ENCODE data around the gene ATXN7L3. TPM values are rescaled to one million over a fixed set of nuclear protein-coding genes. Genes with fewer than 3 reads are reported as not detected.
"Not testable (repeated sequence)": the region's sequence is repeated elsewhere in the genome, so short reads cannot be mapped to it uniquely, and the experiment has no call there.

ATXN7L3 gene, protein sequence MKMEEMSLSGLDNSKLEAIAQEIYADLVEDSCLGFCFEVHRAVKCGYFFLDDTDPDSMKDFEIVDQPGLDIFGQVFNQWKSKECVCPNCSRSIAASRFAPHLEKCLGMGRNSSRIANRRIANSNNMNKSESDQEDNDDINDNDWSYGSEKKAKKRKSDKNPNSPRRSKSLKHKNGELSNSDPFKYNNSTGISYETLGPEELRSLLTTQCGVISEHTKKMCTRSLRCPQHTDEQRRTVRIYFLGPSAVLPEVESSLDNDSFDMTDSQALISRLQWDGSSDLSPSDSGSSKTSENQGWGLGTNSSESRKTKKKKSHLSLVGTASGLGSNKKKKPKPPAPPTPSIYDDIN
- 10 to 100 TPM; 32.9 to 44.3 TPM for polyA plus RNA-seq

DNA sequence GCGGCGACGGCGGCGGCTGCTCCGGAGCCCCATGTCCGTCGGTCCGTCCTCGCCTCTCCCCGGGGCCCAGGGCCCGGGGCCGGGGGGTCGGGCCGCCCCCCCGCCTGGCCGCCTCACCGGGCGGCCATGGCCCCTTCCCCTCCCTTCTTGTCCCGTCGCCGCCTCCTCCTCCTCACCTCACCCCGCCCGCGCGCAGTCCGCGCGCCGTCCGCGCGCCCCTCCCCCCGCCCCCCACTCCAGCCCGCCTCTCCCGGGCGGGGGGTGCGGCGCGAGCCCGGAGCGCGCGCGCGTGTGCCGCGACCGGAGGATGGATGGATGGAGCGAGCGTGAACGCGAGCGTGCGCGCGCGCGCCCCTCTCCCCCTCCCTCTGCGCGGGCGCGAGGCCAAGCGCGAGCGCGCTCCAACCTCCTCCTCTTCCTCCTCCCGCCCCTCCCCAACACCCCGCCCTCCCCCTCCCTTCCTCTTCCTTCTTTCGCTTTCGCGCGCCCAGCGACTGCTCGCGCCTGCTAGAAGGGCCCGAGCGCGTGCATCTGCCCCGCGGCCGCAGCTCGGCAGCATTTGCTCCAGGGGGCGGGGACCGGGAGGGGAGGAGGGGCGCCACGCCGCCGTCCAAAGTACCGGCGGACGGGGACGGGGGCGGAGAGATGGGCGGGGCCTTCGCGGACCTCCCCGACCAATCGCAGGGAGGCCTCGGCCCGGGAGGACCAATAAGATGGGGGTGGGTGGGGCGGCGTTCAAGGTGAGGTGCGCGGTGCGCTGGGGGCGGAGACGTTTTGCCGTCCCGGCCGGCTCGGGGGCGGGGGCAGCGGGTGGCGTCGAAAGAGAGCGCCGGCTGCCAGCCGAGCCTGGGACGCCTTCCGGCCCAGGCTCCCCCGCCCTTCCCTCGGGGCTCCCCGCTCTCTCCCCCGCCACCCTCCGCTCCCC is at the start of gene ATXN7L3:
Gene ATXN7L3, minus strand, starts transcription at position 332 of the 925 bp plus-strand sequence. CDS start 1,814 bp downstream, outside the sequence.
- peaks cover 9 to 11% of the 10 kb centered on the region in 2 donors for H3K36me3 ChIP-seq (ENCODE audit: control insufficient read depth in 2 of 2, insufficient read depth in 2 of 2, low read length in 1 of 2)
- no peaks in the 10 kb centered on the region for H3K9me3 ChIP-seq (ENCODE audit: control insufficient read depth in 2 of 2, insufficient read depth in 1 of 2, low read depth in 1 of 2, low read length in 1 of 2)
- 0 to 2% methylated on average over 42 to 126 of the region's 126 CpGs for WGBS, 2 donors
- peak within 1 kb of the TSS; percentile 76 to 87 for H3K4me3 ChIP-seq (ENCODE audit: low read depth in 1 of 2, low read length in 2 of 2)
- H3K4me1 ChIP-seq (ENCODE audit: control insufficient read depth in 2 of 2, insufficient read depth in 2 of 2, low read length in 1 of 2) = peaks cover 3 to 19% of the 10 kb centered on the region in 2 donors
- H3K27ac ChIP-seq (ENCODE audit: low read depth in 2 of 2, low read length in 1 of 2) = peak within 1 kb of the TSS; percentile 98 to 99
- H3K27me3 ChIP-seq (ENCODE audit: control insufficient read depth in 1 of 2, insufficient read depth in 2 of 2, low read length in 2 of 2) = no peaks in the 10 kb centered on the region

DNA sequence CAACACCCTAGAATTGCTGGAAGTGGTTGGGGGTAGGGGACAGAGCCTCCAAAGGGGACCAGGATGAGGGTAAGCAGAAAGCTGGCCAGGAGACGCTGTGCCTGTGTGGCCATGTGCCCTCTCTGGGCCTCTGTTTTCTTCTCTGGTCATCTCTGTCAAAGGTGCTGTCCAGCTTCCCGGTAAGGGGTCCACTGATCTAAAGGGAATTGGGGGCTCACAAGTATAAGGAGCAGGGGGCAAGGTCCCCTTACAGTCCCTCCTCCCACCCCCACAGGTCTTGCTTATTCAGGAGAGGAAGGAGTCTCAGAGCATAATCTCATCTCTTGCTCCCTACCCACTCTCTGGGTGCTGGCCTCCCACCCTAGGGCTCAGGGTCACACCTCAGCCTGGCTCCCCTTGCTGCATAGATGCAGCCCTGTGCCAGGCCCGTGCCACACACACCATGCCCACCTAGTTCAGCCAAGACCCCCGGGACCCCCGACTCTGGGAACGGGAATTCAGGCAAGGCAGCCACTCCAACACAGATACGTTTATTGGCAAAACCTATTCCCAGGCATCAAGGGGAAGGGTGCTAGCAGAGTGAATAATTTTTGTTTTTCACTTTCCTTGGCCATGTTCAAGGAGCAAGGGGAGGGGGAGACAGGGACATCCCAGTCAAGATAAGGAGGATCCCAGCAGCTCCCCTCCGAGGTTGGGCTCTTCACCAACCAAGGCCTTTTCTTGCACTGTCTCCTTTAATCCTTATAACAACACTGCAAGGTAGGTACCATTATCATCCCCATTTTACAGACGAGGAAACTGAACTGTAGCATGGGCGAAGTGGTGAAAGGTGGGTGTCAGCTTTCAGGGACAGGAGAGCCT is 48.4 kb upstream of the ATXN7L3 start:
- H3K9me3 ChIP-seq (ENCODE audit: control insufficient read depth in 2 of 2, insufficient read depth in 1 of 2, low read depth in 1 of 2, low read length in 1 of 2) = no peaks in the 10 kb centered on the region
- no peak overlapping the region for H3K4me3 ChIP-seq (ENCODE audit: low read depth in 1 of 2, low read length in 2 of 2)
- WGBS, 2 donors = 83 to 87% methylated on average over 10 of the region's 10 CpGs
- no peaks in the 10 kb centered on the region for H3K36me3 ChIP-seq (ENCODE audit: control insufficient read depth in 2 of 2, insufficient read depth in 2 of 2, low read length in 1 of 2)
- no peaks in the 10 kb centered on the region for H3K27me3 ChIP-seq (ENCODE audit: control insufficient read depth in 1 of 2, insufficient read depth in 2 of 2, low read length in 2 of 2)
- H3K27ac ChIP-seq (ENCODE audit: low read depth in 2 of 2, low read length in 1 of 2) = no peak overlapping the region
- no peaks in the 10 kb centered on the region for H3K4me1 ChIP-seq (ENCODE audit: control insufficient read depth in 2 of 2, insufficient read depth in 2 of 2, low read length in 1 of 2)

DNA sequence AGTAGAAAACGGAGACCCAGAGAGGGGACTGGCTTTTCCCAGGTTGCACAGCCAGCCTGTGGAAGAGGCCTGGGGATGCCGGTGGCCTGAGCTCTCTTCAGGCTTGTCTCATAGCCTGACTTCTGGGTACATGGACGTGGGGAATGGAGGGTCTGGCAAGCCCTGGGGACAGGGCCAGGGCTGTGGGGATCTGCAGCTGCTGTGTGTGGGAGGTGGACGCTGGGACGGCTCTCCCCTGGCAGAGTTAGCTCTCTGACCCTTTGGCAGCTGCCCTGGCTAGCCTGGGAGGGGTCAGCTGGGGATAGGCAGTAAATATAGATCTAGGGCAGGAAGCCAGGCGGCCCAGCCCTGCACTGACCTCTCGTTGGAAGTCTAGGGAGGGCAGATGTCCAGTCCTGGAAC is 47.8 kb upstream of the ATXN7L3 start:
- no peaks in the 10 kb centered on the region for H3K9me3 ChIP-seq (ENCODE audit: control insufficient read depth in 2 of 2, insufficient read depth in 1 of 2, low read depth in 1 of 2, low read length in 1 of 2)
- no peak overlapping the region for H3K27ac ChIP-seq (ENCODE audit: low read depth in 2 of 2, low read length in 1 of 2)
- no peaks in the 10 kb centered on the region for H3K36me3 ChIP-seq (ENCODE audit: control insufficient read depth in 2 of 2, insufficient read depth in 2 of 2, low read length in 1 of 2)
- no peak overlapping the region for H3K4me3 ChIP-seq (ENCODE audit: low read depth in 1 of 2, low read length in 2 of 2)
- H3K4me1 ChIP-seq (ENCODE audit: control insufficient read depth in 2 of 2, insufficient read depth in 2 of 2, low read length in 1 of 2) = no peaks in the 10 kb centered on the region
- no peaks in the 10 kb centered on the region for H3K27me3 ChIP-seq (ENCODE audit: control insufficient read depth in 1 of 2, insufficient read depth in 2 of 2, low read length in 2 of 2)
- 60 to 63% methylated on average over 7 of the region's 7 CpGs for WGBS, 2 donors

DNA sequence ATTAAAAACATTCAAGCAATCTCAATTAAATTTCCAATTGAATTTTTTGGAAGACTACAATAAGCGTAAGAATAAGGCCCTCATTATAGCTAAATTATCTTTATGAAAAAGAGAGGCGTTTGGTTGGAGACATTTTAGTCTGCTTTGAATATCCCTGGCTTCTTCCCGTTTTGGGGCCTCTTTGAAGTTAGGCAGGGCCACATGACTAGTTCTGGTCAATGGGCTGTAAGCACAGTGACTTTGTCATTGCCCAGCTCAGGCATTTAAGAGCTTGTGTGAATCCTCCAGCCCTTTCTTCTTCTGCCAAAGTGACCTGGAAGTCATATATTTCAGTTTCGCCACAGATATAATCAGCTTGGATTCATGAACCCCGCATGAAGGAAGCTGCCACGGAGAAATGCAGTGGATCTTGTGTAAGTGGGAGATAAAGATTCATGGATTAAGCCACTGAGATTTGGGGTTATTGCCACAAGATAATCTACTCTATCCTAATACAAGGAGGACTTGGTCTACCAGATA is 41.5 kb upstream of the ATXN7L3 start:
- Histone ChIP-seq H3K9me3 (ENCODE audit: control insufficient read depth in 2 of 2, insufficient read depth in 1 of 2, low read depth in 1 of 2, low read length in 1 of 2) (no peaks in the 10 kb centered on the region), H3K36me3 (ENCODE audit: control insufficient read depth in 2 of 2, insufficient read depth in 2 of 2, low read length in 1 of 2) (no peaks in the 10 kb centered on the region), H3K27me3 (ENCODE audit: control insufficient read depth in 1 of 2, insufficient read depth in 2 of 2, low read length in 2 of 2) (no peaks in the 10 kb centered on the region), H3K4me3 (ENCODE audit: low read depth in 1 of 2, low read length in 2 of 2) (no peak overlapping the region), H3K27ac (ENCODE audit: low read depth in 2 of 2, low read length in 1 of 2) (no peak overlapping the region), H3K4me1 (ENCODE audit: control insufficient read depth in 2 of 2, insufficient read depth in 2 of 2, low read length in 1 of 2) (no peaks in the 10 kb centered on the region)
- WGBS, 2 donors = 73 to 76% methylated on average over 6 of the region's 6 CpGs

DNA sequence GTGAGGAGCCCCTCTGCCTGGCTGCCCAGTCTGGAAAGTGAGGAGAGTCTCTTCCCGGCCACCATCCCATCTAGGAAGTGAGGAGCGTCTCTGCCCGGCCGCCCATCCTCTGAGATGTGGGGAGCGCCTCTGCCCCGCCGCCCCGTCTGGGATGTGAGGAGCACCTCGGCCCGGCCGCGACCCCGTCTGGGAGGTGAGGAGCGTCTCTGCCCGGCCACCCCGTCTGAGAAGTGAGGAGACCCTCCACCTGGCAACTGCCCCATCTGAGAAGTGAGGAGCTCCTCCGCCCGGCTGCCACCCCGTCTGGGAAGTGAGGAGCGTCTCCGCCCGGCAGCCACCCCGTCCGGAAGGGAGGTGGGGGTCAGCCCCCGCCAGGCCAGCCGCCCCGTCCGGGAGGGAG is 38.2 kb upstream of the ATXN7L3 start:
- WGBS, 2 donors = 91% methylated on average over 13 to 28 of the region's 28 CpGs
- H3K9me3 ChIP-seq (ENCODE audit: control insufficient read depth in 2 of 2, insufficient read depth in 1 of 2, low read depth in 1 of 2, low read length in 1 of 2); H3K27ac ChIP-seq (ENCODE audit: low read depth in 2 of 2, low read length in 1 of 2); H3K4me1 ChIP-seq (ENCODE audit: control insufficient read depth in 2 of 2, insufficient read depth in 2 of 2, low read length in 1 of 2); H3K27me3 ChIP-seq (ENCODE audit: control insufficient read depth in 1 of 2, insufficient read depth in 2 of 2, low read length in 2 of 2); H3K36me3 ChIP-seq (ENCODE audit: control insufficient read depth in 2 of 2, insufficient read depth in 2 of 2, low read length in 1 of 2); H3K4me3 ChIP-seq (ENCODE audit: low read depth in 1 of 2, low read length in 2 of 2): not testable (repeated sequence)

DNA sequence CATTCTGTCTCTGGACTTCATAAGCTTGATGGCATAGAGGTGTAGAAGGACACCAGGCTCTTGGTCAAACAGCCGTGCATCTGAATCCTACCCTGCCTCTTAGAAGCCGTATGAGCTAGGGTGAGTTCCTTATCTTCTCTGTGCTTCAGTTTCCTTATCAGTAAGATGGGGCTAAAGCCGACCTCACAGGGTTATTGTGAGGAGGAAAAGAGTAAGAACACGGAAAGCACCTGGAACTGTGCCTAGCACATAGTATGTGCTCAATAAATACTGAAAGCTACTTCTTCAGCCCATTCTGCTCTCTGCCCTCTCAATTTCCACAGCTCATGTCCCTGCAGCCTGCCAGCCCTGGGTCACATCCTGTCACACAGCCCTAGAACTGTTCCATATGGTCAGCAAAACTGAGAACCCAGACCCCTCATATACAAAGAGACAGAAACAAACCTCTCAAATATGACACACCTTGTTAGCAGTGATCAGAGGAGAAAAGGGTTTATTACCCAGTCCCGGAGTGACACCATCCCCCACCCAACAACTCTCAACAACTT is 36.8 kb upstream of the ATXN7L3 start:
- no peaks in the 10 kb centered on the region for H3K27me3 ChIP-seq (ENCODE audit: control insufficient read depth in 1 of 2, insufficient read depth in 2 of 2, low read length in 2 of 2)
- H3K4me3 ChIP-seq (ENCODE audit: low read depth in 1 of 2, low read length in 2 of 2) = no peak overlapping the region
- H3K4me1 ChIP-seq (ENCODE audit: control insufficient read depth in 2 of 2, insufficient read depth in 2 of 2, low read length in 1 of 2) = no peaks in the 10 kb centered on the region
- no peaks in the 10 kb centered on the region for H3K36me3 ChIP-seq (ENCODE audit: control insufficient read depth in 2 of 2, insufficient read depth in 2 of 2, low read length in 1 of 2)
- 56 to 67% methylated on average over 5 of the region's 5 CpGs for WGBS, 2 donors
- no peaks in the 10 kb centered on the region for H3K9me3 ChIP-seq (ENCODE audit: control insufficient read depth in 2 of 2, insufficient read depth in 1 of 2, low read depth in 1 of 2, low read length in 1 of 2)
- no peak overlapping the region for H3K27ac ChIP-seq (ENCODE audit: low read depth in 2 of 2, low read length in 1 of 2)

DNA sequence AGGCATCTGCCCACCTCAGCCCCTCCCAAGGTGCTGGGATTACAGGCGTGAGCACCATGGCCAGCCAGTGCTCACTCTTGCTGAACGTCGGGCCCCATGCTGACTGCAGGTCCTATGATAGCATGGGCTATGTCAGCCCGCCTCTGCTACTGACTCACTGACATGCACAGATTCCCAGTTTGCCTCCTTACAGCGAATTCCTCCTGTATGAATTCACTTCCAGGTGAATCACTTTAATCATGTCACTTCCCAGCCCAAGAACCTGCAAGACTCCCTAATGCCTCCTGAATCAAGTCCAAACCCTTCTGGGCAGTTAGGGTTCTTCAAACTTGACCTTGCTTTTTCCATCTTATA is 35.9 kb upstream of the ATXN7L3 start:
- Histone ChIP-seq H3K27ac (ENCODE audit: low read depth in 2 of 2, low read length in 1 of 2) (no peak overlapping the region), H3K4me1 (ENCODE audit: control insufficient read depth in 2 of 2, insufficient read depth in 2 of 2, low read length in 1 of 2) (no peaks in the 10 kb centered on the region), H3K4me3 (ENCODE audit: low read depth in 1 of 2, low read length in 2 of 2) (no peak overlapping the region), H3K36me3 (ENCODE audit: control insufficient read depth in 2 of 2, insufficient read depth in 2 of 2, low read length in 1 of 2) (no peaks in the 10 kb centered on the region), H3K27me3 (ENCODE audit: control insufficient read depth in 1 of 2, insufficient read depth in 2 of 2, low read length in 2 of 2) (no peaks in the 10 kb centered on the region), H3K9me3 (ENCODE audit: control insufficient read depth in 2 of 2, insufficient read depth in 1 of 2, low read depth in 1 of 2, low read length in 1 of 2) (no peaks in the 10 kb centered on the region)
- WGBS, 2 donors = 54 to 86% methylated on average over 5 of the region's 5 CpGs

DNA sequence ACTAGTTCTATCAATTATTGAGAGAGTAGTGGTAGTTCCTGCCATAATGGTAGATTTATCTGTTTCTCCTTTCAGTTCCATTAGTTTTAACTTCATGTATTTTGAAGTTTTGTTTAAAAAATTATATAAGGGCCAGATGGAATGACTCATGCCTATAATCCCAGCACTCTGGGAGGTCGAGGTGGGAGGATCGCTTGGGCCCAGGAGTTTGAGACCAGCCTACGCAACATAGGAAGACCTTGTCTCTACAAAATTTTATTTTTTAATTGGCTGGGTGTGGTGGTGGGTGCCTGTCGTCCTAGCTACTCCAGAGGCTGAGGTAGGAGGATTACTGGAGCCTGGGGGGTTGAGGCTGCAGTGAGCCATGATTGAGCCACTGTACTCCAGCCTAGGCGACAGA is 33.9 kb upstream of the ATXN7L3 start:
- H3K4me1 ChIP-seq (ENCODE audit: control insufficient read depth in 2 of 2, insufficient read depth in 2 of 2, low read length in 1 of 2) = no peaks in the 10 kb centered on the region
- WGBS, 2 donors = 73 to 82% methylated on average over 5 of the region's 5 CpGs
- H3K27me3 ChIP-seq (ENCODE audit: control insufficient read depth in 1 of 2, insufficient read depth in 2 of 2, low read length in 2 of 2) = no peaks in the 10 kb centered on the region
- no peaks in the 10 kb centered on the region for H3K36me3 ChIP-seq (ENCODE audit: control insufficient read depth in 2 of 2, insufficient read depth in 2 of 2, low read length in 1 of 2)
- H3K4me3 ChIP-seq (ENCODE audit: low read depth in 1 of 2, low read length in 2 of 2) = no peak overlapping the region
- no peak overlapping the region for H3K27ac ChIP-seq (ENCODE audit: low read depth in 2 of 2, low read length in 1 of 2)
- no peaks in the 10 kb centered on the region for H3K9me3 ChIP-seq (ENCODE audit: control insufficient read depth in 2 of 2, insufficient read depth in 1 of 2, low read depth in 1 of 2, low read length in 1 of 2)

DNA sequence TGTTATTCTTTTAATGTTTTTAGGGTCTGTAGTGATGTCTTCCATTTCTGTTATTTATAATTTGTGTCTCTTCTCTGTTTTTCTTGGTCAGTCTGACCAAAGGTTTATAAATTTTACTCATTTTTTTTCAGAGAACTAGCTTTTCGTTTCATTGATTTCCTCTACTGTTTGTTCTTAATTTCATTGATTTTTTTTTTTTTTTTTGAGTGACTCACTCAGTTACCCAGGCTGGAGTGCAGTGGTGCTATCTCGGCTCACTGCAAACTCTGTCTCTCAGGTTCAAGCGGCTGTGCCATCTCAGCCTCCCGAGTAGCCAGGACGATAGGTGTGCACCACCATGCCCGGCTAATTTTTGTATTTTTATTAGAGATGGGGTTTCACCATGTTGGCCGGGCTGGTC is 32.4 kb upstream of the ATXN7L3 start:
- no peaks in the 10 kb centered on the region for H3K27me3 ChIP-seq (ENCODE audit: control insufficient read depth in 1 of 2, insufficient read depth in 2 of 2, low read length in 2 of 2)

More for the DNA sequence above, 32.4 kb upstream of the ATXN7L3 start:
- 87 to 91% methylated on average over 7 of the region's 7 CpGs for WGBS, 2 donors
- no peak overlapping the region for H3K4me3 ChIP-seq (ENCODE audit: low read depth in 1 of 2, low read length in 2 of 2)
- no peaks in the 10 kb centered on the region for H3K36me3 ChIP-seq (ENCODE audit: control insufficient read depth in 2 of 2, insufficient read depth in 2 of 2, low read length in 1 of 2)
- no peak overlapping the region for H3K27ac ChIP-seq (ENCODE audit: low read depth in 2 of 2, low read length in 1 of 2)
- H3K9me3 ChIP-seq (ENCODE audit: control insufficient read depth in 2 of 2, insufficient read depth in 1 of 2, low read depth in 1 of 2, low read length in 1 of 2) = no peaks in the 10 kb centered on the region
- no peaks in the 10 kb centered on the region for H3K4me1 ChIP-seq (ENCODE audit: control insufficient read depth in 2 of 2, insufficient read depth in 2 of 2, low read length in 1 of 2)

All from esophagus (tissue), 2 donors.